NB4 (cell line): ENCODE data around the gene KAT2B.
"Not testable (repeated sequence)": the region's sequence is repeated elsewhere in the genome, so short reads cannot be mapped to it uniquely, and the experiment has no call there.

Source experiments
- DNase-seq: peaks from one replicate; pipeline ENCODE4 v3.0.0; 2010; ENCODE audit warnings: low read depth
- H3K4me3 ChIP-seq: one replicate; pipeline ENCODE4 v1.5.1; 2011; ENCODE audit warnings: mild to moderate bottlenecking, low read depth, low read length, moderate library complexity
- MYC ChIP-seq: IDR thresholded peaks from 2 replicates; pipeline ENCODE4 v1.6.1; 2011; ENCODE audit warnings: low read depth, low read length
- POLR2A ChIP-seq: IDR thresholded peaks from 2 replicates; pipeline ENCODE4 v1.6.1; 2011; ENCODE audit warnings: mild to moderate bottlenecking; ENCODE audit not compliant: insufficient read length; ENCODE audit errors: extremely low read depth
- TF ChIP-seq, protein P1 (sequence below): IDR thresholded peaks from 2 replicates; pipeline ENCODE4 v1.6.1; 2011; ENCODE audit warnings: low read depth, low read length
- TF ChIP-seq, protein P2 (sequence below): IDR thresholded peaks from one replicate; pipeline ENCODE4 v1.5.1; 2012; ENCODE audit warnings: low read depth, low read length

The KAT2B gene

DNA sequence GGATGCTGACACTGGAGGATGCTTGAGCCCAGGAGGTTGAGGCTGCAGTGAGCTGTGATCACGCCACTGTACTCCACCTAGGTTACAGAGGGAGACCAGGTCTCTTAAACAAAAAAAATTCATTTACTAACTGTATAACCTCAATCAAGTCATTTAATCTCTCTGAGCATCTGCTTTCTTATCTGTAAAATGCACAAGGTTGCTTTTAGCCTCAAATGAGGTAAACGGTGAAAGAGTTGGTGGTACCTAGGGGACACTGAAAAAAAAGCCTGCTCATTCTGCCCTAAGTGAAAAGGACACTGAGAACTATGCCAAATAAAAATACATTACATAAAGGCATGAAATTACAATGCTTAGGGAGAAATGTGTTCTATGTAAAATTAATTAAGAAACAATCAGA is 31.6 kb upstream of the KAT2B start:
- no peak overlapping the region for H3K4me3 ChIP-seq
- DNase-seq: no peak
- TF ChIP-seq POLR2A (no peak), MYC (no peak)
- TF ChIP-seq, protein P1, sequence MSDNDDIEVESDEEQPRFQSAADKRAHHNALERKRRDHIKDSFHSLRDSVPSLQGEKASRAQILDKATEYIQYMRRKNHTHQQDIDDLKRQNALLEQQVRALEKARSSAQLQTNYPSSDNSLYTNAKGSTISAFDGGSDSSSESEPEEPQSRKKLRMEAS: no peak
- TF ChIP-seq, protein P2, sequence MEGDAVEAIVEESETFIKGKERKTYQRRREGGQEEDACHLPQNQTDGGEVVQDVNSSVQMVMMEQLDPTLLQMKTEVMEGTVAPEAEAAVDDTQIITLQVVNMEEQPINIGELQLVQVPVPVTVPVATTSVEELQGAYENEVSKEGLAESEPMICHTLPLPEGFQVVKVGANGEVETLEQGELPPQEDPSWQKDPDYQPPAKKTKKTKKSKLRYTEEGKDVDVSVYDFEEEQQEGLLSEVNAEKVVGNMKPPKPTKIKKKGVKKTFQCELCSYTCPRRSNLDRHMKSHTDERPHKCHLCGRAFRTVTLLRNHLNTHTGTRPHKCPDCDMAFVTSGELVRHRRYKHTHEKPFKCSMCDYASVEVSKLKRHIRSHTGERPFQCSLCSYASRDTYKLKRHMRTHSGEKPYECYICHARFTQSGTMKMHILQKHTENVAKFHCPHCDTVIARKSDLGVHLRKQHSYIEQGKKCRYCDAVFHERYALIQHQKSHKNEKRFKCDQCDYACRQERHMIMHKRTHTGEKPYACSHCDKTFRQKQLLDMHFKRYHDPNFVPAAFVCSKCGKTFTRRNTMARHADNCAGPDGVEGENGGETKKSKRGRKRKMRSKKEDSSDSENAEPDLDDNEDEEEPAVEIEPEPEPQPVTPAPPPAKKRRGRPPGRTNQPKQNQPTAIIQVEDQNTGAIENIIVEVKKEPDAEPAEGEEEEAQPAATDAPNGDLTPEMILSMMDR: no peak

DNA sequence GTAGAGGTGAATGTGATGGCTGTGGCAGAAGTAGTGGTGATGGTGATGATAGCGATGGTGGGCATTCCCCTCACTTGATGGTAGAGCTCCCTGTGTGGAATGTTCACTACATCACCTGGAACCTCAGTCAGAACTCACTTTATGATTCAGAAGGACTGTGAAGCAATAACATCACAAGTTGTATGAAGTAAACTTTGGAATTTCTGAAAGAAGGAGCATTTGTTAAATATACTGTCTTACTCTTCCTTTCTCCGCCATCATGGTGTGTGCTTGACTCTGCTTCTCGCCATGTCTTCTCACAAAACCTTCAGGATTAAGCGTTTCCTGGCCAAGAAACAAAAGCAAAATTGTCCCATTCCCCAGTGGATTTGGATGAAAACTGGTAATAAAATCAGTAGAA is 28.1 kb upstream of the KAT2B start, which contains the start of gene PP2D1:
Gene PP2D1 (minus strand): TSS at position 101 of the 400 bp plus-strand sequence. CDS start 192 bp downstream, outside the sequence.
- no peak within 1 kb of the TSS for H3K4me3 ChIP-seq
- no peak for TF ChIP-seq POLR2A
- TF ChIP-seq MYC: no peak
- TF ChIP-seq, protein P2: no peak
- TF ChIP-seq, protein P1: no peak
- DNase-seq: no peak

DNA sequence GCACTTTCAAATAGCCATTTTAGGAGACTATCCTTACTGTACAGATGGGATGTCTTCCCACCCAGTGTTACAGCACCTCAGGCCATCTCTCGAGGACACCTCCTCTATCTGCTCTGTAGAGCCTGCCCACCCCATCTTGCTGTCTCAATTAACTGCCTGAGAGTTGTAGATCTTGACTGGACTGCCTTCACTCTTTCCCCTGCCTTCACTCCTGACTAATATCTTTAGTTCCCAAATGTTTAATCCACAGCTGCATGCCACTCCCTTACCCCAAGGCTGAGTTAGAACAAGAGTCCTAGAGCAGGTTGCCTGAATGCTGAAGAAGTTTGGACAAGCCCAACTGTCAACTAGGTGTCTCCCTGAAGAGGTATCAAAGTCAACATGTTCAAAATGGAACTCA is 26.9 kb upstream of the KAT2B start:
- H3K4me3 ChIP-seq: no peak overlapping the region
- DNase-seq: no peak
- TF ChIP-seq POLR2A (no peak), MYC (no peak)
- TF ChIP-seq, protein P2: no peak
- TF ChIP-seq, protein P1: no peak

DNA sequence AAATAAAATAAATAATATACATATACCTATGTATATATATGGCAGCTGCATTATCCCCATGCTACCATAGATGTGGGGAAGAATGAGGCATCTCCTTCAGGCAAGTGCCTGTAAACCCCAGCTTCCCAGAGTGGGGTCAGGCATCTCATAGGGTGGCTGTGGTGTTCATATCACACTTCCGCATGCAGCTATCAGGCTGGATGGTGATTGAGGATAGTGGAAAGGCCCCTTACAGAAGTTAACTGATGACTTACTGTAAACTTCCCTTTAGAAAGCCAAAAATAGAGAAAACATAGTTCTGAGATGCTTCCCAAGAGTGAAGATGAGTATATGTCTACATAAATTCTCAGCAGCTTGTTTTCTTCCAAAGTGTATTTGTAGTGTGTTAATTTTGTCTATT is 24.7 kb upstream of the KAT2B start:
- TF ChIP-seq, protein P1: no peak
- H3K4me3 ChIP-seq: no peak overlapping the region
- DNase-seq: no peak

DNA sequence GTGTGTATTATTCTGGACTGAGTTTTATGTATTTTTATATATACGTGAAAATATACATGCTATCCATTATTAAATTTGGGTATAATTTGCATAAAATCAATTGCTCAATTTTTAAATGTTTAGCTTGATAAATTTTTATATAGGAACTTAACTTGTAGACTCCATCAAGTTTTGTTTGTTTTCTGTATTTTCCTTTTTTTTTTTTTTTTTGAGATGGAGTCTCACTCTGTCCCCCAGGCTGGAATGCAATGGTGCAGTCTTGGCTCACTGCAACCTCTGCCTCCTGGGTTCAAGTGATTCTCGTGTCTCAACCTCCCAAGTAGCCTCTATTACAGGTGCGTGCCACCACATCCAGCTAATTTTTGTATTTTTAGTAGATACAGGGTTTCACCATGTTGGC is 24.2 kb upstream of the KAT2B start:
- not testable (repeated sequence) for DNase-seq, H3K4me3 ChIP-seq

DNA sequence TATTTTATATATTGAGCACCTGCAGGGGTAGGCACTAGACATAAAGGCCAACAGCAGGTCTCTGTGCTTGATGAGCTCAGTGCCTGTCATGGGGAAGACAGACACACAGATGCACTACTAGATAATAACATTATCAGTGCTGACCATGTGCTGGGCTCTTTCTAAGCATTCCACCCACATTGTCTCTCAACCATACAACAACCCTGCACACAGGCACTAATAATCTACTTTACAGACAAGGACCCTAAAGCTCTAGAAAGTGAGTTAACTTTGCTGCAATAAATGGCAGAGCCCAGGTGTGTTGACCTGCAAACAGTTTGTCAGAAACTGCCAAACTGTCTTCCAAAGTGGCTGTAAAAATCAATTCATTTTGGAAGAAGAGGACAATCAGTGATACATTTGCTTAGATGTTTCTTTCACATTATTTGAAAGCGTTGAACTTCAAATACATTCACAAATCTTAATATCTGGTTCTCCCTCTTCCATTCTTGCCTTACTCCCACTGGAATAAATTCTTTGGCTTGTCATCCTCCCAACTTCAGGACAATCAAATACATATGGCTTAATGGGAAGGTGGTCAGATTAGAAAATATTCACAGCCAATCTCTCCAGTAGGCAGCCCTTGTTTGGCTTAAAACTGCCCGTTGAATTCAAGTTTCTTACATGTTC is 17.2 kb upstream of the KAT2B start:
- H3K4me3 ChIP-seq: no peak overlapping the region
- TF ChIP-seq MYC: no peak
- TF ChIP-seq, protein P2: no peak
- no peak for TF ChIP-seq POLR2A
- TF ChIP-seq, protein P1: no peak
- DNase-seq: no peak
